BJ (cell line): Measurements from ENCODE around the gene BUB1. TPM values are rescaled to one million over a fixed set of nuclear protein-coding genes. Genes with fewer than 3 reads are reported as not detected.

Source experiments
- CTCF ChIA-PET: fragments of 350-600 bp; formaldehyde crosslinking; extraction: SDS; loops from one replicate; lab custom pipeline; 2021; ENCODE audit warnings: antibody characterized with exemption, inconsistent platforms; lab: Yijun Ruan, JAX
- POLR2A ChIA-PET: fragments of 300-600 bp; sonication (Branson Sonifier 250); formaldehyde crosslinking; extraction: SDS; loops from one replicate; lab custom pipeline; 2021; ENCODE audit warnings: antibody characterized with exemption; lab: Charles Lee
- DNase-seq: peaks from one replicate; pipeline ENCODE4 v3.0.0-alpha.2; 2011; ENCODE audit warnings: low read depth
- H3K27me3 ChIP-seq: 2 replicates; pipeline ENCODE4 v1.6.0; 2011; ENCODE audit warnings: low read length; ENCODE audit not compliant: control insufficient read depth, insufficient read depth
- H3K36me3 ChIP-seq: 2 replicates; pipeline ENCODE4 v1.5.1; 2011; ENCODE audit warnings: low read length; ENCODE audit not compliant: control insufficient read depth, insufficient read depth
- H3K4me3 ChIP-seq: 2 replicates; pipeline ENCODE4 v1.5.1; 2011; ENCODE audit warnings: low read depth, mild to moderate bottlenecking, control low read depth, low read length
- CTCF ChIP-seq: IDR thresholded peaks from 2 replicates; pipeline ENCODE4 v1.5.1; 2011; ENCODE audit warnings: low read depth, mild to moderate bottlenecking, control low read depth, inconsistent platforms, low read length, moderate library complexity; ENCODE audit not compliant: insufficient read depth
- polyA plus RNA-seq: library from polyadenylated mRNA; depleted of rRNA; stranded (reverse); fragments of >200 nt; gene quantifications from 2 replicates; pipeline ENCODE4 v1.2.3, GENCODE V29; 2011

The BUB1 gene
- polyA plus RNA-seq, 1 experiment: 22.2 TPM

GRCh38 chr2:110644357-110644756, 33.5 kb downstream of the BUB1 start:
- Histone ChIP-seq H3K4me3 (no peak overlapping the region), H3K27me3 (no peaks in the 10 kb centered on the region), H3K36me3 (no peaks in the 10 kb centered on the region)
- TF ChIP-seq CTCF: no peak
- ChIA-PET POLR2A (no interaction called here), CTCF (no interaction called here)
- DNase-seq: no peak

- ChIA-PET POLR2A (no interaction called here), CTCF (no interaction called here)
- no peak for TF ChIP-seq CTCF
- H3K36me3 ChIP-seq: no peaks in the 10 kb centered on the region
- DNase-seq: no peak
- H3K4me3 ChIP-seq: no peak overlapping the region
- no peaks in the 10 kb centered on the region for H3K27me3 ChIP-seq
These were observed 35.5 kb downstream of the BUB1 start for GRCh38 chr2:110642360-110642759.

GRCh38 chr2:110639972-110640371, 37.9 kb downstream of the BUB1 start:
- H3K27me3 ChIP-seq: no peaks in the 10 kb centered on the region
- no peak overlapping the region for H3K4me3 ChIP-seq
- ChIA-PET CTCF (no interaction called here), POLR2A (interaction anchor here (0.7 kb wide), 1 partner anchor 1034 kb away, joined by 6 read pairs; no protein-coding TSS in a partner anchor)
- TF ChIP-seq CTCF: no peak
- no peaks in the 10 kb centered on the region for H3K36me3 ChIP-seq
- no peak for DNase-seq

GRCh38 chr2:110638952-110639695, 38.7 kb downstream of the BUB1 start:
- H3K36me3 ChIP-seq: no peaks in the 10 kb centered on the region
- ChIA-PET POLR2A (interaction anchor here (0.7 kb wide), 1 partner anchor 1034 kb away, joined by 6 read pairs; no protein-coding TSS in a partner anchor), CTCF (no interaction called here)
- no peak for TF ChIP-seq CTCF
- no peak overlapping the region for H3K4me3 ChIP-seq
- no peak for DNase-seq
- H3K27me3 ChIP-seq: no peaks in the 10 kb centered on the region

GRCh38 chr2:110638004-110638403, 39.9 kb downstream of the BUB1 start:
- Histone ChIP-seq H3K4me3 (no peak overlapping the region), H3K27me3 (no peaks in the 10 kb centered on the region), H3K36me3 (no peaks in the 10 kb centered on the region)
- DNase-seq: no peak
- POLR2A ChIA-PET: no interaction called here
- CTCF ChIA-PET: no interaction called here
- TF ChIP-seq CTCF: no peak
